K562 (cell line): Measurements from ENCODE around the gene CPSF4. TPM values are rescaled to one million over a fixed set of nuclear protein-coding genes. Genes with fewer than 3 reads are reported as not detected.

Experiments
- ATAC-seq: fragments of 200-7000 bp; cut with Tn5 transposase; 3 replicates; pipeline ENCODE4 v1.9.1; 2020; ENCODE audit warnings: moderate library complexity
- BruUV-seq: library from RNA; stranded (reverse); fragments of 400-500 nt; replicated peaks from 2 replicates; lab custom pipeline; 2021; lab: Mats Ljungman, UMichigan
- CTCF ChIA-PET: fragments of 300-600 bp; formaldehyde crosslinking; extraction: SDS; loops from one replicate; lab custom pipeline; 2021; ENCODE audit warnings: low intra/inter-chr PET ratio; lab: Yijun Ruan, JAX
- POLR2A ChIA-PET: fragments of 300-600, 350-650 bp; sonication (Branson Sonifier 250); formaldehyde crosslinking; extraction: SDS; loops from one replicate; lab custom pipeline; 2021; ENCODE audit warnings: antibody characterized with exemption, inconsistent platforms; lab: Yijun Ruan, JAX
- DNase-seq, 4 experiments: peaks; one replicate each; pipeline versions ENCODE4 v3.0.0 to v3.0.0-alpha.2; 2011 to 2018; ENCODE audit warnings: low spot score in 3 of 4, mixed read lengths in 3 of 4; ENCODE audit errors: extremely low read depth in 1 of 4
- FAIRE-seq: peaks from 2 replicates; lab custom pipeline; 2011; peaks lifted over from hg19 to GRCh38; lab: Jason Lieb, UNC
- H2AFZ ChIP-seq: 2 replicates; pipeline ENCODE4 v1.6.0; 2011; ENCODE audit warnings: low read depth, low read length, control low read depth, inconsistent platforms
- H3K27ac ChIP-seq: fragments of 200-600 bp; 3 replicates; pipeline ENCODE4 v1.8.0; 2011; ENCODE audit warnings: low read depth, mild to moderate bottlenecking, control low read depth, inconsistent platforms, low read length, moderate library complexity, mixed read lengths; ENCODE audit errors: extremely low read depth
- H3K27me3 ChIP-seq, 2 experiments: fragments of 300-600 bp in 1 of 2; 2 replicates in 1 of 2; 3 replicates in 1 of 2; pipeline versions ENCODE4 v1.6.0 to v1.8.0; 2011; ENCODE audit warnings: inconsistent platforms in 2 of 2, low read length in 2 of 2, mild to moderate bottlenecking in 1 of 2, mixed read lengths in 1 of 2, moderate library complexity in 1 of 2; ENCODE audit not compliant: control insufficient read depth in 2 of 2, insufficient read depth in 2 of 2
- H3K36me3 ChIP-seq: fragments of 300-600 bp; 3 replicates; pipeline ENCODE4 v1.8.0; 2011; ENCODE audit warnings: mild to moderate bottlenecking, low read length, inconsistent platforms; ENCODE audit not compliant: control insufficient read depth, insufficient read depth
- H3K4me1 ChIP-seq, 2 experiments: fragments of 200-600 bp in 1 of 2; replicated peaks in 1 of 2; 2 replicates in 1 of 2; 3 replicates in 1 of 2; pipeline versions ENCODE4 v1.5.1 to v1.8.0; 2011; ENCODE audit warnings: inconsistent platforms in 2 of 2, low read length in 2 of 2, mild to moderate bottlenecking in 1 of 2, mixed read lengths in 1 of 2, moderate library complexity in 1 of 2; ENCODE audit not compliant: control insufficient read depth in 2 of 2, insufficient read depth in 2 of 2
- H3K4me2 ChIP-seq: 2 replicates; pipeline ENCODE4 v1.6.1; 2011; ENCODE audit warnings: low read length, control low read depth, inconsistent platforms, mixed read lengths; ENCODE audit not compliant: insufficient read depth
- H3K4me3 ChIP-seq: fragments of 200-600 bp; sonication (generic), shearing (Covaris generic); 2 replicates; pipeline ENCODE4 v1.5.1; 2016; ENCODE audit warnings: control low read depth, inconsistent platforms
- H3K79me2 ChIP-seq: fragments of 200-600 bp; 3 replicates; pipeline ENCODE4 v1.8.0; 2011; ENCODE audit warnings: low read length, inconsistent platforms; ENCODE audit not compliant: control insufficient read depth, insufficient read depth
- H3K9ac ChIP-seq, 2 experiments: 2 replicates each; pipeline versions ENCODE4 v1.6.0 to v1.6.1; 2011; ENCODE audit warnings: low read depth in 2 of 2, low read length in 2 of 2, control low read depth in 1 of 2, inconsistent platforms in 1 of 2, mild to moderate bottlenecking in 1 of 2, mixed read lengths in 1 of 2; ENCODE audit not compliant: insufficient read depth in 1 of 2
- H3K9me1 ChIP-seq: one replicate; pipeline ENCODE4 v1.6.0; 2011; ENCODE audit warnings: inconsistent platforms, mild to moderate bottlenecking, low read length, moderate library complexity; ENCODE audit not compliant: control insufficient read depth, insufficient read depth
- H3K9me3 ChIP-seq: replicated peaks from 2 replicates; pipeline ENCODE4 v1.5.1; 2011; ENCODE audit warnings: low read depth, low read length, inconsistent platforms; ENCODE audit not compliant: control insufficient read depth, insufficient read depth
- H4K20me1 ChIP-seq: replicated peaks from 2 replicates; pipeline ENCODE4 v1.6.1; 2011; ENCODE audit warnings: low read length, inconsistent platforms, mixed read lengths; ENCODE audit not compliant: control insufficient read depth, insufficient read depth
- ARID1B ChIP-seq: fragments of 450-650 bp; IDR thresholded peaks from 2 replicates; pipeline ENCODE4 v1.6.1; 2016; ENCODE audit warnings: antibody characterized with exemption, mild to moderate bottlenecking, inconsistent platforms
- BCL6 ChIP-seq: fragments of 250-450 bp; sonication (Bioruptor Pico); IDR thresholded peaks from 2 replicates; pipeline ENCODE4 v1.4.0; 2020
- BRD9 ChIP-seq: fragments of 450-650 bp; IDR thresholded peaks from 2 replicates; pipeline ENCODE4 v1.6.1; 2018; ENCODE audit warnings: low read depth; ENCODE audit not compliant: partially characterized antibody
- DIDO1 ChIP-seq: fragments of 450-650 bp; IDR thresholded peaks from 2 replicates; pipeline ENCODE4 v1.6.1; 2016; ENCODE audit warnings: low read depth, missing biosample characterization, missing genetic modification characterization
- FUS ChIP-seq: fragments of 200-400 bp; formaldehyde crosslinking; optimal IDR thresholded peaks from 2 replicates; pipeline ENCODE3; 2017; ENCODE audit warnings: low read depth, low read length
- GATAD2A ChIP-seq: fragments of 450-650 bp; IDR thresholded peaks from 2 replicates; pipeline ENCODE4 v1.6.1; 2017
- KLF13 ChIP-seq: fragments of 450-650 bp; IDR thresholded peaks from 2 replicates; pipeline ENCODE4 v1.6.1; 2016; ENCODE audit warnings: missing genetic modification characterization, low read depth, mild to moderate bottlenecking, missing compliant biosample characterization, moderate library complexity, borderline replicate concordance
- MIER1 ChIP-seq: fragments of 450-650 bp; IDR thresholded peaks from 2 replicates; pipeline ENCODE4 v1.6.1; 2016; ENCODE audit warnings: antibody characterized with exemption, mild to moderate bottlenecking, low read depth
- NFYB ChIP-seq: IDR thresholded peaks from 2 replicates; pipeline ENCODE4 v1.6.1; 2011; ENCODE audit warnings: mild to moderate bottlenecking, moderate library complexity; ENCODE audit not compliant: insufficient read length; ENCODE audit errors: extremely low read depth
- POLR2AphosphoS5 ChIP-seq: IDR thresholded peaks from 2 replicates; pipeline ENCODE4 v1.6.1; 2011; ENCODE audit warnings: mild to moderate bottlenecking, low read depth, low read length, moderate library complexity; ENCODE audit not compliant: control insufficient read depth, insufficient read depth
- POLR2G ChIP-seq: fragments of 200-400 bp; formaldehyde crosslinking; IDR thresholded peaks from 2 replicates; pipeline ENCODE4 v1.6.1; 2017; ENCODE audit warnings: low read depth, mild to moderate bottlenecking, antibody characterized with exemption, low read length, moderate library complexity
- RBFOX2 ChIP-seq: fragments of 200-400 bp; formaldehyde crosslinking; IDR thresholded peaks from 2 replicates; pipeline ENCODE4 v1.6.1; 2017; ENCODE audit warnings: low read depth, mild to moderate bottlenecking, low read length, moderate library complexity
- RBM22 ChIP-seq: fragments of 200-400 bp; formaldehyde crosslinking; IDR thresholded peaks from 2 replicates; pipeline ENCODE4 v1.6.1; 2018; ENCODE audit warnings: low read length, low read depth; ENCODE audit not compliant: poor library complexity, severe bottlenecking
- RFX1 ChIP-seq: fragments of 450-650 bp; IDR thresholded peaks from 2 replicates; pipeline ENCODE4 v1.6.1; 2016; ENCODE audit warnings: mild to moderate bottlenecking, moderate library complexity
- RFX7 ChIP-seq: fragments of 250-450 bp; sonication (Bioruptor Pico); IDR thresholded peaks from 2 replicates; pipeline ENCODE4 v1.5.1; 2021; ENCODE audit warnings: mild to moderate bottlenecking
- RUNX1 ChIP-seq: sonication (generic); IDR thresholded peaks from 2 replicates; pipeline ENCODE4 v1.6.1; 2016; ENCODE audit warnings: antibody characterized with exemption, low read depth
- SAFB2 ChIP-seq: fragments of 200-400 bp; formaldehyde crosslinking; IDR thresholded peaks from 2 replicates; pipeline ENCODE4 v1.6.1; 2018; ENCODE audit warnings: borderline replicate concordance, low read length, low read depth, moderate library complexity; ENCODE audit not compliant: severe bottlenecking
- TAF1 ChIP-seq: IDR thresholded peaks from 2 replicates; pipeline ENCODE4 v1.6.1; 2011; ENCODE audit warnings: mild to moderate bottlenecking, low read length, moderate library complexity; ENCODE audit not compliant: insufficient read depth, control insufficient read depth, severe bottlenecking; ENCODE audit errors: extremely low read depth
- TGIF2 ChIP-seq: sonication (generic); formaldehyde crosslinking; IDR thresholded peaks from 2 replicates; pipeline ENCODE4 v1.8.1; 2022; ENCODE audit warnings: mild to moderate bottlenecking, missing genetic modification reagents, moderate library complexity
- U2AF2 ChIP-seq: fragments of 200-400 bp; formaldehyde crosslinking; optimal IDR thresholded peaks from 2 replicates; pipeline ENCODE3; 2017; ENCODE audit warnings: low read depth, mild to moderate bottlenecking, low read length
- ZNF384 ChIP-seq: IDR thresholded peaks from 2 replicates; pipeline ENCODE4 v1.6.1; 2012; ENCODE audit warnings: low read depth, low read length, improper control_type of control experiment
- ZNF431 ChIP-seq: sonication (generic); formaldehyde crosslinking; IDR thresholded peaks from 2 replicates; pipeline ENCODE4 v1.8.0; 2022; ENCODE audit warnings: mild to moderate bottlenecking, missing genetic modification reagents
- WGBS: fragments of 100-300 bp; shearing (Covaris generic); methylation state at CpG from one replicate; pipeline ENCODE4 v1.1.6; 2016; ENCODE audit warnings: low coverage, mixed read lengths; ENCODE audit not compliant: insufficient coverage; ENCODE audit errors: missing lambda C conversion rate; 5-methylcytosine and 5-hydroxymethylcytosine counted together
- in situ Hi-C: fragments of 300-500 bp; cut with MboI; formaldehyde crosslinking; loops from 4 replicates; pipeline ENCODE4 v1.15.0; 2018; ENCODE audit warnings: inconsistent platforms, mixed read lengths
- intact Hi-C: fragments of 100-400 bp; cut with micrococcal nuclease; formaldehyde crosslinking; loops from 2 replicates; pipeline ENCODE4 v1.14.2; 2022
- polyA plus RNA-seq, 8 experiments: library from polyadenylated mRNA; depleted of rRNA in 4 of 8; stranded (reverse) in 5 of 8; unstranded in 3 of 8; fragments of >200 nt; fragmentation: Nextera tagmentation in 2 of 8; fragmentation: Illumina TruSeq in 1 of 8; extraction: Ambion mirVana in 2 of 8; extraction: Trizol in 1 of 8; gene quantifications; 2 replicates each; pipeline versions ENCODE4 v1.2.1 to v1.2.3, GENCODE V29; 2011 to 2014; ENCODE audit warnings: inconsistent platforms in 1 of 8, missing spikeins in 1 of 8
- total RNA-seq, 7 experiments: library from RNA; depleted of rRNA in 6 of 7; stranded (reverse); fragments of >200 nt in 6 of 7; fragmentation: Illumina TruSeq in 2 of 7; extraction: Trizol in 2 of 7; gene quantifications; 2 replicates each; pipeline versions ENCODE4 v1.2.1 to v1.2.3, GENCODE V29; 2011 to 2021; ENCODE audit warnings: low replicate concordance in 1 of 7
- TF ChIP-seq, protein P1 (sequence below): sonication (generic); formaldehyde crosslinking; IDR thresholded peaks from 2 replicates; pipeline ENCODE4 v1.8.0; 2022; ENCODE audit warnings: missing genetic modification reagents, mild to moderate bottlenecking, moderate library complexity, borderline replicate concordance

The CPSF4 gene
- total and polyA plus RNA-seq, 9 of the 15 experiments (the other 6 are each of a cell fraction or from before 2014, with no cell fraction given) = 16.9 to 118 (median 71.7) TPM

DNA sequence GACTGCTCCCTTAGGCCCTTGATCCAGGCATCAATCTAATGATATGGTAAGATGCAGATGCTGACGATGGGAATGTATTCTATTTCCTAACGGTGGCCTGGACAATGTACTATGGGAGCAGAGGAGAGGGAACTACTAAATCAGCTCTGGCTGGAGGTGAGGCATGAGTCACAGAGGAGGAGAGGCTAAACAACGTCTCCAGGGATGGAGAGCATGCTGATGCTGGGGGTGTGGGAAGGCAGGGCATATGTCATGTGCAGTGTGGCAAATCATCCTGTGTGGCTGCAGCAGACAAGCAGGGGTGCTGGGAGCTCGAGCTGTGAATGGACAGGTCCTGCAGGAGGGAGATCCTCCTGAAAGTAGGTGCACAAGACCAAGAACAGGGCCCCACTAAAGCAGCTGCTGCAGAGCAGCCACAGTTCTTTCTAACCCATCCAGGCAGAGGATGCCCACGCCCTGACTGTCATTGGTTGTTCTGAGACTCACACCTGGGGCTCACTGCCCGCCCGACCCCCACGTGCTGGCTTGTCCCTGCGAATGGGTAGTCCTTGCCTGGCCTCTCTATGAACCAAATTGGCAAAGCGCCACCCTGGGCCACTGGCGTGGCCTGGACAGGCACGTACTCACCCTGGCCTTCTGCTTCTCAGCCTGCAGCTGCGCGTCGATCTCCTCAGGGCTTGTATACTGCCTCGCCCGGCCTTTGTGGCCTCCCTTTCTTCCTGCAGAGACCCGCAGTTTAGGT, 34.3 kb upstream of the CPSF4 start (continued):
- TF ChIP-seq ZNF431 (CRISPR knock-in tag) (no peak), TAF1 (no peak), POLR2G (peak; percentile 71), ARID1B (no peak)

DNA sequence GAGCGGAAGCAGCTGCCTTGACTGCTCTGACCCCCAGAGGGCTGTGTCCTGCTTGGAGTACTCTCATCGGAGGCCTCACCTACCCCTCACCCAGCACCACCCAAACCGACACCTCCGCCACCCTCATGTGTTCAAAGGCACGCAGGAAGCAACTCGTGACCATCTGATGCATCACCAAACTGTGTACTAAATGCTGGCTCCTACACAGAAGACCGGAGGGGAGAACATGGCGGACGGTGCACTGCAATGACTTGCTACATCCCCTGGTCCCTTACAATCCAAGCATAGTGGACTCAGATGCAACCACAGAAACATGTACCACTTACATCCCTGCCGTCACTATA, 33.8 kb upstream of the CPSF4 start:
- Histone ChIP-seq H3K27ac (no peak overlapping the region), H3K79me2 (peaks cover 63% of the 10 kb centered on the region), H3K9ac (peak overlapping the region in 1 of 2 experiments; percentile 76; a peak in 2 of 4 replicates), H3K4me2 (no peak overlapping the region), H4K20me1 (peaks cover 34% of the 10 kb centered on the region), H3K4me1 (peaks cover 12 to 14% of the 10 kb centered on the region in 2 experiments; a peak in 4 of 5 replicates), H3K27me3 (no peaks in the 10 kb centered on the region), H3K4me3 (no peak overlapping the region), H3K36me3 (peaks cover 75% of the 10 kb centered on the region), H3K9me1 (no peaks in the 10 kb centered on the region), H2AFZ (no peak overlapping the region), H3K9me3 (no peaks in the 10 kb centered on the region)
- intact Hi-C loops (no loop called here), in situ Hi-C loops (no loop called here)
- ATAC-seq (no peak), DNase-seq (no peak), FAIRE-seq (no peak)
- ChIA-PET CTCF (no interaction called here), POLR2A (interaction anchor here (0.8 kb wide), 1 partner anchor 25 kb away, joined by 3 read pairs; no protein-coding TSS in a partner anchor)
- 92% methylated on average over 10 of the region's 10 CpGs for WGBS
- no TSS peak for BruUV-seq
- TF ChIP-seq RBM22 = no peak
- TF ChIP-seq TGIF2 = no peak
- no peak for TF ChIP-seq FUS
- TF ChIP-seq BCL6 (CRISPR knock-in tag) = no peak
- no peak for TF ChIP-seq U2AF2
- 0 out of 2 replicates have a peak, but pooled peaks have one; percentile 9 for TF ChIP-seq RBFOX2
- TF ChIP-seq RFX7 (CRISPR knock-in tag) = no peak
- TF ChIP-seq ZNF384 = no peak
- no peak for TF ChIP-seq RFX1
- no peak for TF ChIP-seq GATAD2A
- no peak for TF ChIP-seq SAFB2
- TF ChIP-seq NFYB = no peak
- TF ChIP-seq DIDO1 = no peak
- TF ChIP-seq MIER1 = no peak
- 0 out of 2 replicates have a peak, but pooled peaks have one; percentile 13 for TF ChIP-seq POLR2AphosphoS5
- TF ChIP-seq, protein P1, sequence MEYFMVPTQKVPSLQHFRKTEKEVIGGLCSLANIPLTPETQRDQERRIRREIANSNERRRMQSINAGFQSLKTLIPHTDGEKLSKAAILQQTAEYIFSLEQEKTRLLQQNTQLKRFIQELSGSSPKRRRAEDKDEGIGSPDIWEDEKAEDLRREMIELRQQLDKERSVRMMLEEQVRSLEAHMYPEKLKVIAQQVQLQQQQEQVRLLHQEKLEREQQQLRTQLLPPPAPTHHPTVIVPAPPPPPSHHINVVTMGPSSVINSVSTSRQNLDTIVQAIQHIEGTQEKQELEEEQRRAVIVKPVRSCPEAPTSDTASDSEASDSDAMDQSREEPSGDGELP (CRISPR knock-in tag) = no peak
- no peak for TF ChIP-seq RUNX1
- TF ChIP-seq BRD9 = no peak
- TF ChIP-seq KLF13 (tag) = no peak
